Activated CD4-positive, alpha-beta T cell treated with anti-CD3 and anti-CD28 coated beads, Interleukin-2, amount 50 U/mL, for 1 hour (primary cell): Measurements from ENCODE around the gene KIAA0232.

Experiments used
- DNase-seq: peaks from one replicate; pipeline ENCODE4 v3.0.0-alpha.2; 2020

The KIAA0232 gene

GRCh38 chr4:6926681-6927478, 144.4 kb downstream of the KIAA0232 start:
- peak; percentile 73 for DNase-seq

GRCh38 chr4:6928081-6928480, 145.6 kb downstream of the KIAA0232 start:
- DNase-seq = no peak

- no peak for DNase-seq
Measured at GRCh38 chr4:6929339-6929811, 146.8 kb downstream of the KIAA0232 start.

- DNase-seq = no peak
Measured at GRCh38 chr4:6929812-6930464, 147.4 kb downstream of the KIAA0232 start.

- no peak for DNase-seq
Measured at GRCh38 chr4:6932475-6932874, 149.9 kb downstream of the KIAA0232 start.

- DNase-seq = no peak
Measured at GRCh38 chr4:6932918-6933317, 150.4 kb downstream of the KIAA0232 start.
